ENCODE data around the gene GLRA3. TPM values are rescaled to one million over a fixed set of nuclear protein-coding genes. Genes with fewer than 3 reads are reported as not detected.

GLRA3 gene
- total RNA-seq, 2 experiments from 2014 or later, result not detected

GRCh38 chr4:174613979-174614378 is 215.1 kb downstream of the GLRA3 start:
- CTCF ChIA-PET, result no interaction called here
- ATAC-seq, result no peak
- H3K9me3 Mint-ChIP-seq (ENCODE audit: low read depth), result peaks cover 6% of the 10 kb centered on the region
- H3K27ac Mint-ChIP-seq, result no peak overlapping the region
- no peak for DNase-seq
- peaks cover 3% of the 10 kb centered on the region for H3K27me3 Mint-ChIP-seq
- no peak overlapping the region for H3K4me3 Mint-ChIP-seq
- H3K36me3 Mint-ChIP-seq, result no peaks in the 10 kb centered on the region
- H3K4me1 Mint-ChIP-seq, result no peaks in the 10 kb centered on the region

DNA sequence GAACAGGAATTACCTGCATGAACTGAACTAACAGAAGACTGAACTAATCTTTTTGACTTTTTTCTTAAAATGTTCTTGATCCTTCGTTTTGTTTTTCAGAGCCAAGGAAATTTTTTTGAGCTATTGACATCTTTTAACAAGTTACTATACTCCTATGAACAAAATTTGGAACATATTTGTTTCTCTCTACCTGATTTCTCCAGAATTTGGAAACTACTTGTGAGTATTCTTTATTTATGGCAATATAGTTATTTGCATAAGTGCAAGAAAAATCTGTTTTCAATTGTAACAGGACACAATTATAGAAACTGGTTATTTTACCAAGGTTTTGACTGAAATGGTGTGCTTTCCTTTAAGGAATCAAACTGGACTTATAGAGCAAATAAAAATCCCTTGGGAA is 217.3 kb downstream of the GLRA3 start:
- DNase-seq, result no peak
- Mint-ChIP-seq H3K4me3 (no peak overlapping the region), H3K27ac (no peak overlapping the region), H3K27me3 (peaks cover 3% of the 10 kb centered on the region), H3K36me3 (no peaks in the 10 kb centered on the region), H3K9me3 (ENCODE audit: low read depth) (peaks cover 6% of the 10 kb centered on the region), H3K4me1 (no peaks in the 10 kb centered on the region)
- CTCF ChIA-PET, result no interaction called here
- ATAC-seq, result no peak

DNA sequence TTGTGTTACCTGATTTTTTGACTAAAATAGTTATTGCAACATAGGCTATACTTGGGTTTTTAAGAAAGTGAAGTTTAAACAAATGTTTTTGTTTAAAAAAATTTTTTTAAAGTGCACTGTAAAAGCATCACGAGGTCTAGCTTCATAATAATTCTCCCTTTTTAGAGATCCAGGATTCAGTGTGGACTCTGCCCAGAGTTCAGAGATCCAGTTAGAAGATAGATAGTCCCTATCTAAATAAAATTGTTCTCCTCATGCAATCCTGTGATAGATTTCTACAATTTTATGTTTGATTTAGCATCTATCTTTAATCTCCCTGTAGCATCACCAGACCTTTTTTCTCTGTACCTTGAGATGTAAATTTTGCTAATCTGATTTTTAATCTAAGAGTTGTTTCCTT is 221.3 kb downstream of the GLRA3 start:
- Mint-ChIP-seq H3K9me3 (ENCODE audit: low read depth) (peaks cover 2% of the 10 kb centered on the region), H3K27ac (no peak overlapping the region), H3K4me3 (no peak overlapping the region), H3K27me3 (no peaks in the 10 kb centered on the region), H3K4me1 (no peaks in the 10 kb centered on the region), H3K36me3 (no peaks in the 10 kb centered on the region)
- CTCF ChIA-PET, result no interaction called here
- ATAC-seq (no peak), DNase-seq (no peak)

DNA sequence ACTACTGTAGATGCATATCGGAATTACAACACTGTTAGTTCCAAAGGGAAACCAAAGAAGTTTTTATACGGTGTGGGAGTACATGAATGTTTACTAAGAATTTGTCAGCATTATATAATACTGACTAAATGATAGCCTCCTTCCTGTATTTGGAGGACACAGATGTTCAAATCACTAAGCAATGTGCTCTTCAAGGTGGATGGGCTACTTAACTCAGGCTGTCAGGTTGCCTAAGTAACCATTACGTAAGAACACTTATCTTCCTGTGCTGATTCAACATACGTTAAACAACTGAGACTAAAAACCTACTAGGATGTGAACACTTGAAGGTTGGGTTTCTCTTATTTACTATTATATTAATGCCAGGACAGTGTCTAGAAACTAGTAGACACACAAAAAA is 224.8 kb downstream of the GLRA3 start:
- Mint-ChIP-seq H3K36me3 (no peaks in the 10 kb centered on the region), H3K9me3 (ENCODE audit: low read depth) (no peaks in the 10 kb centered on the region), H3K4me3 (no peak overlapping the region), H3K27ac (no peak overlapping the region), H3K4me1 (no peaks in the 10 kb centered on the region), H3K27me3 (no peaks in the 10 kb centered on the region)
- DNase-seq (no peak), ATAC-seq (no peak)
- CTCF ChIA-PET, result no interaction called here

DNA sequence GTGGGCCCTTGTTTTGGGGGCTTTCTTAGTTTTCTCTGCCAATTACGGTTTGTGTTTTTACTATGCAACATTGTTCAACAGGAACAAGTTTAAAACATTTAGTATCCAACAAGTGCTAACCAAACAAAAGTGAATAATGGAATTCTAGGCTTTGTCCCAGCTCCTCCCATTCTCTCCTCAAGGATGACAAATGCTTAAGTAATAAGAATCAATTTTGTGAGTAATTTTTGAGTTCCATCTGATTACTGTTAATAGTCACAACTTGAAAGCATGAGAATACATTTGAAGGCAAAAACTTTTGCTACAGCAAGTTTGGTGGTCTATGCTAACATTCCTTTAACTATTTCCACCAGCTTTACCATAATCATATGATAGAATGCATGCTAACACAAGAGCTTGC is 228.7 kb downstream of the GLRA3 start:
- H3K9me3 Mint-ChIP-seq (ENCODE audit: low read depth), result peaks cover 3% of the 10 kb centered on the region
- H3K27ac Mint-ChIP-seq, result no peak overlapping the region
- H3K4me1 Mint-ChIP-seq, result no peaks in the 10 kb centered on the region
- no peak for ATAC-seq
- H3K4me3 Mint-ChIP-seq, result no peak overlapping the region
- no peak for DNase-seq
- H3K27me3 Mint-ChIP-seq, result peaks cover 4% of the 10 kb centered on the region
- CTCF ChIA-PET, result no interaction called here
- H3K36me3 Mint-ChIP-seq, result no peaks in the 10 kb centered on the region

DNA sequence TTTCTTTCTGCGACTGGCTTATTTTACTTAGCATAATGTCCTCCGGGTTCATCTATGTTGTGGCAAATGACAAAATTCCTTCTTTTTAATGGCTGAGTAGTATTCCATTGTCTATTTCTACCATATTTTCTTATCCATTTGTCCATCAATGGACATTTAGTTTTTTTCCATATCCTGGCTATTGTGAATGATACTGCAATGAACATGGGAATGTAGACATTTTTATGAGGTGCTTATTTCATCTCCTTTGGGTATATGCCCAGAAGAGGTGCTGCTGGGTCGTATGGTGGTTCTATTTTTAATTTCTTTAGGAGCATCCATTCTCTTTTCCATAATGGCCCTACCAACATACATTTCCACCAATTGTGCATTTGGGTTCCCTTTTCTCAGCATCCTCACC is 230.2 kb downstream of the GLRA3 start:
- ATAC-seq (no peak), DNase-seq (no peak)
- Mint-ChIP-seq H3K27ac (no peak overlapping the region), H3K4me3 (no peak overlapping the region), H3K36me3 (no peaks in the 10 kb centered on the region), H3K27me3 (peaks cover 4% of the 10 kb centered on the region), H3K4me1 (no peaks in the 10 kb centered on the region), H3K9me3 (ENCODE audit: low read depth) (peaks cover 5% of the 10 kb centered on the region)
- CTCF ChIA-PET, result no interaction called here

GRCh38 chr4:174596513-174596912 is 232.5 kb downstream of the GLRA3 start:
- Mint-ChIP-seq H3K9me3 (ENCODE audit: low read depth) (peaks cover 7% of the 10 kb centered on the region), H3K27me3 (peaks cover 4% of the 10 kb centered on the region), H3K27ac (no peak overlapping the region), H3K4me3 (no peak overlapping the region), H3K36me3 (peaks cover 1% of the 10 kb centered on the region), H3K4me1 (peaks cover 8% of the 10 kb centered on the region)
- no peak for ATAC-seq
- DNase-seq, result no peak
- CTCF ChIA-PET, result no interaction called here

DNA sequence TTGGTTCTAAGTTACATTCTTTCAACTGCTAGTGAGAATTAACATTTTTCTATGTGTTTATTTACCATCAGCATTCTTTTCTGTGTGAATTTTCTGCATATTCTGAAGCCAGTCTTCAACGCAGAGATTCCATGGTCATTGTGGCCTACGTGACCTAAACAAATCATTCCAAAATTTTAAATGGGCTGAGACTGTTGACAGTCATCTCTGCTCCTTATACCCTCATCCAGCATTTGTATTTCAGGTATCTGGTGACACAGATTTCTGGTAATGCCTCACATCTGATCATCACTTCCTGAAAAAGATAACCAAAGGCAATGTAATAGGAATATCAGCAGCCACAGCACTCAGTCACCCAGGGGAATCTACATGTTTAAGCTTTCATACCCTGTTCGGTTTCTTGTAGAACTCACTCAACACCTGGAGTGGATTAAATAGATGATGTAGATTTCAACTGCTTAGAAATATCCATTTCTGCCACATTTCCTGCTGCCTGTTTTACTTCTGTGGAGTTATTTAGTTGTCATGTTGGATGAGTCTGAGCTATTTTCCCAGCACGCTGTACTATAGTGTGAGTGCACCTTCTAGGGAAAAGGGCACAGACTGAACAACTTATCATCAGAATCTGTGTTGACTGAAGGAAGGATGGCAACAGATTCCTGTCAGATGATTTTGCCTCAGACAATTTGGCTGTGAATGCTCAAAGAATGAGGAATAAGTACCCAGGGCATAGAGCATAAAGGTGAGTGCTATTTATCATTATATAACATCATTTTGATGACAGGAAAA is 233.7 kb downstream of the GLRA3 start:
- ATAC-seq (no peak), DNase-seq (no peak)
- H3K27me3 Mint-ChIP-seq, result peaks cover 4% of the 10 kb centered on the region
- H3K9me3 Mint-ChIP-seq (ENCODE audit: low read depth), result peaks cover 8% of the 10 kb centered on the region
- H3K36me3 Mint-ChIP-seq, result peaks cover 1% of the 10 kb centered on the region
- no peak overlapping the region for H3K27ac Mint-ChIP-seq
- no peak overlapping the region for H3K4me3 Mint-ChIP-seq
- CTCF ChIA-PET, result no interaction called here
- peaks cover 14% of the 10 kb centered on the region for H3K4me1 Mint-ChIP-seq

- no peak for DNase-seq
- H3K4me3 Mint-ChIP-seq, result no peak overlapping the region
- CTCF ChIA-PET, result no interaction called here
Measured at GRCh38 chr4:174593701-174594100, 235.3 kb downstream of the GLRA3 start.

GRCh38 chr4:174592985-174593335 is 236.1 kb downstream of the GLRA3 start:
- Mint-ChIP-seq H3K27ac (no peak overlapping the region), H3K27me3 (no peaks in the 10 kb centered on the region), H3K4me3 (no peak overlapping the region), H3K9me3 (ENCODE audit: low read depth) (peaks cover 6% of the 10 kb centered on the region), H3K36me3 (peaks cover 3% of the 10 kb centered on the region), H3K4me1 (peaks cover 14% of the 10 kb centered on the region)
- ATAC-seq, result no peak
- no peak for DNase-seq
- CTCF ChIA-PET, result no interaction called here

More at GRCh38 chr4:174593701-174594100, 235.3 kb downstream of the GLRA3 start:
- Mint-ChIP-seq H3K4me1 (peaks cover 14% of the 10 kb centered on the region), H3K36me3 (peaks cover 3% of the 10 kb centered on the region), H3K9me3 (ENCODE audit: low read depth) (peaks cover 7% of the 10 kb centered on the region), H3K27ac (no peak overlapping the region), H3K27me3 (peaks cover 3% of the 10 kb centered on the region)
- no peak for ATAC-seq

GRCh38 chr4:174592256-174592984 is 236.6 kb downstream of the GLRA3 start:
- Mint-ChIP-seq H3K4me3 (no peak overlapping the region), H3K36me3 (peaks cover 3% of the 10 kb centered on the region), H3K27me3 (no peaks in the 10 kb centered on the region), H3K9me3 (ENCODE audit: low read depth) (peaks cover 6% of the 10 kb centered on the region), H3K27ac (no peak overlapping the region), H3K4me1 (peaks cover 14% of the 10 kb centered on the region)
- CTCF ChIA-PET, result no interaction called here
- DNase-seq, result no peak
- no peak for ATAC-seq

- H3K9me3 Mint-ChIP-seq (ENCODE audit: low read depth), result peaks cover 6% of the 10 kb centered on the region
- CTCF ChIA-PET, result no interaction called here
- ATAC-seq (peak; percentile 91), DNase-seq (no peak)
- no peaks in the 10 kb centered on the region for H3K27me3 Mint-ChIP-seq
- peaks cover 14% of the 10 kb centered on the region for H3K4me1 Mint-ChIP-seq
- peaks cover 3% of the 10 kb centered on the region for H3K36me3 Mint-ChIP-seq
- H3K4me3 Mint-ChIP-seq, result no peak overlapping the region
- peak overlapping the region; percentile 51 for H3K27ac Mint-ChIP-seq
Measured at GRCh38 chr4:174591243-174592021, 237.6 kb downstream of the GLRA3 start.

DNA sequence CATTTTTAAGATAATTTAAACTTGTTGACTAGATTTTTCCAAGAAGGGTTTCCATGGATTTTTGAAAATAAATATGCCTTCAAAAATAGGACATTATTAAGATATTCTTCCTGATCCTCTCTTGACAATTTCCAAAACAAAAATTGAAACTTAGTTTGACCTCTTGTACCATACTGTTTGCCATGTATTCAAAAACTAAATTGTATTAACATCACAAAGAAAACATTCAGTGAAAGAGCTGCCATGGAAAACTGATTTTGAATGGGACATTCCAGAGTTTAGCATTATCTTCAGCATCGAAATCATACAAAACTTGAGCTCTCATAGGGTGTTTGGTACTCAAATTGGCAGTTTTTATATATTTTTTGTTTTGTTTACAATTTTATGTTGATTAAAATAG is 238.7 kb downstream of the GLRA3 start:
- Mint-ChIP-seq H3K27ac (no peak overlapping the region), H3K27me3 (no peaks in the 10 kb centered on the region), H3K36me3 (peaks cover 3% of the 10 kb centered on the region), H3K4me3 (no peak overlapping the region), H3K9me3 (ENCODE audit: low read depth) (peaks cover 6% of the 10 kb centered on the region), H3K4me1 (peaks cover 14% of the 10 kb centered on the region)
- DNase-seq (no peak), ATAC-seq (no peak)
- CTCF ChIA-PET, result no interaction called here

All from activated CD8-positive, alpha-beta memory T cell treated with anti-CD3 and anti-CD28 coated beads, Interleukin-2, amount 10 ng/mL, durations not matched to agents 7 days and 5 days (primary cell).